Astrocyte (in vitro differentiated cells and primary cell): Measurements from ENCODE around the gene ANKRD9.

Experiments
- EZH2 ChIP-seq: IDR thresholded peaks from 2 replicates; pipeline ENCODE4 v1.6.1; 2012; ENCODE audit warnings: mild to moderate bottlenecking, low read length, inconsistent platforms; ENCODE audit not compliant: insufficient read depth
- TF ChIP-seq, protein P1 (sequence below): IDR thresholded peaks from 2 replicates; pipeline ENCODE4 v1.5.1; 2011; ENCODE audit warnings: low read depth, mild to moderate bottlenecking, inconsistent platforms, low read length, moderate library complexity; ENCODE audit not compliant: insufficient read depth

DNA sequence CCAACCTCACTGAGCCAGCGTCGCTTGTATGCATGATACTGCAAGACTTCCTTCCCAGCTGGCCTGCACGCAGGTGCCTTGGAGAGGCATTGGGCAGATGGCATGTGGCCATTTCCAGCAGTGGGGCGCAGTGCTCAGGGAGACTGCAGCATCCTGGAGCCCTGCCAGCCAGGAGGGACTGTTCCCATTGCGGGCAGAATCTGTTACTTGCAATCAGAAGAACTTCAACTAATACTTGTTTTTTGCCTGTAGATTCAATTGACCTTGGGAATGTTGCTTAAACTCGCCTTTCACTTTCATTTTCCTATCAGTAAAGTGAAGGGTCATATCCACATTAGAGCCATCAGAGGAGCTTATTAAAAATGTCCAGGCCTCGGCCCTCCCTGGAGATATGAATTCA, 29.8 kb downstream of the ANKRD9 start:
- TF ChIP-seq, protein P1, sequence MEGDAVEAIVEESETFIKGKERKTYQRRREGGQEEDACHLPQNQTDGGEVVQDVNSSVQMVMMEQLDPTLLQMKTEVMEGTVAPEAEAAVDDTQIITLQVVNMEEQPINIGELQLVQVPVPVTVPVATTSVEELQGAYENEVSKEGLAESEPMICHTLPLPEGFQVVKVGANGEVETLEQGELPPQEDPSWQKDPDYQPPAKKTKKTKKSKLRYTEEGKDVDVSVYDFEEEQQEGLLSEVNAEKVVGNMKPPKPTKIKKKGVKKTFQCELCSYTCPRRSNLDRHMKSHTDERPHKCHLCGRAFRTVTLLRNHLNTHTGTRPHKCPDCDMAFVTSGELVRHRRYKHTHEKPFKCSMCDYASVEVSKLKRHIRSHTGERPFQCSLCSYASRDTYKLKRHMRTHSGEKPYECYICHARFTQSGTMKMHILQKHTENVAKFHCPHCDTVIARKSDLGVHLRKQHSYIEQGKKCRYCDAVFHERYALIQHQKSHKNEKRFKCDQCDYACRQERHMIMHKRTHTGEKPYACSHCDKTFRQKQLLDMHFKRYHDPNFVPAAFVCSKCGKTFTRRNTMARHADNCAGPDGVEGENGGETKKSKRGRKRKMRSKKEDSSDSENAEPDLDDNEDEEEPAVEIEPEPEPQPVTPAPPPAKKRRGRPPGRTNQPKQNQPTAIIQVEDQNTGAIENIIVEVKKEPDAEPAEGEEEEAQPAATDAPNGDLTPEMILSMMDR: no peak
- no peak for TF ChIP-seq EZH2
